GM12878 (cell line): ENCODE data around the gene VTI1A.

ENCODE experiments used
- JUNB ChIP-seq: IDR thresholded peaks from 2 replicates; pipeline ENCODE4 v1.6.1; 2016; ENCODE audit warnings: antibody characterized with exemption, mild to moderate bottlenecking
- POLR2AphosphoS2 ChIP-seq: IDR thresholded peaks from 2 replicates; pipeline ENCODE4 v1.6.1; 2011; ENCODE audit warnings: low read depth, mild to moderate bottlenecking, low read length, improper control_type of control experiment, moderate library complexity
- RB1 ChIP-seq: fragments of 450-650 bp; formaldehyde crosslinking; IDR thresholded peaks from 2 replicates; pipeline ENCODE4 v1.6.1; 2017; ENCODE audit warnings: mild to moderate bottlenecking, borderline replicate concordance
- TF ChIP-seq, protein P1 (sequence below): fragments of 450-650 bp; IDR thresholded peaks from 2 replicates; pipeline ENCODE4 v1.6.1; 2017; ENCODE audit warnings: mild to moderate bottlenecking, moderate library complexity
- TF ChIP-seq, protein P2 (sequence below), 3 experiments: IDR thresholded peaks in 2 of 3; conservative IDR thresholded peaks in 1 of 3; 2 replicates each; pipeline ENCODE4 v1.5.1; 2011; ENCODE audit warnings: low read depth in 3 of 3, low read length in 3 of 3, mild to moderate bottlenecking in 3 of 3, control low read depth in 2 of 3, moderate library complexity in 2 of 3, inconsistent platforms in 1 of 3, mixed read lengths in 1 of 3; ENCODE audit not compliant: control insufficient read depth in 2 of 3, insufficient read depth in 1 of 3; ENCODE audit errors: extremely low read depth in 1 of 3

DNA sequence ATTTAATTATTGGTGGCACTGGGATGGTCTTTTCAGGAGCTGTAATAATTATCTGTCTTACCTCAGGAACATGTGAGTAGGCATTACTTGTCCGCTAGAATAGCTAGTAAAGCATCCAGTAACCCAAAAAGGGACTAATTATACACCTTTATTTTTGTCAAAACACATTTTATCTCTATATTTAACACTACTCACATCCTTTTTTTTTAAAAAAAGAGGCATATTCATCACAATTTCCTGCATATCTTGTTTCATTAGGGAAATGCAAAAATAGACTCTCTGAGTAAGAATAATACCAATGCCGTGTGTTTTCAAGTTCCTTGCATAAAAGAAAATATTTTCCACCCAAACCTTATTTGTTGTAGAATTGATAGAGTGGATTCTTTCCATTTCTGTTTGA, 99.5 kb downstream of the VTI1A start:
- TF ChIP-seq, protein P1, sequence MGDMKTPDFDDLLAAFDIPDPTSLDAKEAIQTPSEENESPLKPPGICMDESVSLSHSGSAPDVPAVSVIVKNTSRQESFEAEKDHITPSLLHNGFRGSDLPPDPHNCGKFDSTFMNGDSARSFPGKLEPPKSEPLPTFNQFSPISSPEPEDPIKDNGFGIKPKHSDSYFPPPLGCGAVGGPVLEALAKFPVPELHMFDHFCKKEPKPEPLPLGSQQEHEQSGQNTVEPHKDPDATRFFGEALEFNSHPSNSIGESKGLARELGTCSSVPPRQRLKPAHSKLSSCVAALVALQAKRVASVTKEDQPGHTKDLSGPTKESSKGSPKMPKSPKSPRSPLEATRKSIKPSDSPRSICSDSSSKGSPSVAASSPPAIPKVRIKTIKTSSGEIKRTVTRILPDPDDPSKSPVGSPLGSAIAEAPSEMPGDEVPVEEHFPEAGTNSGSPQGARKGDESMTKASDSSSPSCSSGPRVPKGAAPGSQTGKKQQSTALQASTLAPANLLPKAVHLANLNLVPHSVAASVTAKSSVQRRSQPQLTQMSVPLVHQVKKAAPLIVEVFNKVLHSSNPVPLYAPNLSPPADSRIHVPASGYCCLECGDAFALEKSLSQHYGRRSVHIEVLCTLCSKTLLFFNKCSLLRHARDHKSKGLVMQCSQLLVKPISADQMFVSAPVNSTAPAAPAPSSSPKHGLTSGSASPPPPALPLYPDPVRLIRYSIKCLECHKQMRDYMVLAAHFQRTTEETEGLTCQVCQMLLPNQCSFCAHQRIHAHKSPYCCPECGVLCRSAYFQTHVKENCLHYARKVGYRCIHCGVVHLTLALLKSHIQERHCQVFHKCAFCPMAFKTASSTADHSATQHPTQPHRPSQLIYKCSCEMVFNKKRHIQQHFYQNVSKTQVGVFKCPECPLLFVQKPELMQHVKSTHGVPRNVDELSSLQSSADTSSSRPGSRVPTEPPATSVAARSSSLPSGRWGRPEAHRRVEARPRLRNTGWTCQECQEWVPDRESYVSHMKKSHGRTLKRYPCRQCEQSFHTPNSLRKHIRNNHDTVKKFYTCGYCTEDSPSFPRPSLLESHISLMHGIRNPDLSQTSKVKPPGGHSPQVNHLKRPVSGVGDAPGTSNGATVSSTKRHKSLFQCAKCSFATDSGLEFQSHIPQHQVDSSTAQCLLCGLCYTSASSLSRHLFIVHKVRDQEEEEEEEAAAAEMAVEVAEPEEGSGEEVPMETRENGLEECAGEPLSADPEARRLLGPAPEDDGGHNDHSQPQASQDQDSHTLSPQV: no peak
- TF ChIP-seq, protein P2, sequence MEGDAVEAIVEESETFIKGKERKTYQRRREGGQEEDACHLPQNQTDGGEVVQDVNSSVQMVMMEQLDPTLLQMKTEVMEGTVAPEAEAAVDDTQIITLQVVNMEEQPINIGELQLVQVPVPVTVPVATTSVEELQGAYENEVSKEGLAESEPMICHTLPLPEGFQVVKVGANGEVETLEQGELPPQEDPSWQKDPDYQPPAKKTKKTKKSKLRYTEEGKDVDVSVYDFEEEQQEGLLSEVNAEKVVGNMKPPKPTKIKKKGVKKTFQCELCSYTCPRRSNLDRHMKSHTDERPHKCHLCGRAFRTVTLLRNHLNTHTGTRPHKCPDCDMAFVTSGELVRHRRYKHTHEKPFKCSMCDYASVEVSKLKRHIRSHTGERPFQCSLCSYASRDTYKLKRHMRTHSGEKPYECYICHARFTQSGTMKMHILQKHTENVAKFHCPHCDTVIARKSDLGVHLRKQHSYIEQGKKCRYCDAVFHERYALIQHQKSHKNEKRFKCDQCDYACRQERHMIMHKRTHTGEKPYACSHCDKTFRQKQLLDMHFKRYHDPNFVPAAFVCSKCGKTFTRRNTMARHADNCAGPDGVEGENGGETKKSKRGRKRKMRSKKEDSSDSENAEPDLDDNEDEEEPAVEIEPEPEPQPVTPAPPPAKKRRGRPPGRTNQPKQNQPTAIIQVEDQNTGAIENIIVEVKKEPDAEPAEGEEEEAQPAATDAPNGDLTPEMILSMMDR (IDR thresholded peaks at IDR 0.05 in 2 of 3, conservative IDR thresholded peaks at IDR 0.05 in 1 of 3; ENCODE audit: control insufficient read depth in 2 of 3, extremely low read depth in 1 of 3, insufficient read depth in 1 of 3, low read depth in 3 of 3, low read length in 3 of 3): no peak
- TF ChIP-seq POLR2AphosphoS2 (no peak), RB1 (no peak), JUNB (peak; percentile 88)
